Activated CD4-positive, CD25-positive, alpha-beta regulatory T cell (primary cell): ENCODE data around the gene HSPA12B.
A peak's percentile ranks its signal among the peaks of the same experiment; 100 is the strongest.

Experiments
- DNase-seq, 4 experiments: peaks; one replicate each; lab custom pipeline; 2025; lab: John Stamatoyannopoulos, UW

The HSPA12B gene

DNA sequence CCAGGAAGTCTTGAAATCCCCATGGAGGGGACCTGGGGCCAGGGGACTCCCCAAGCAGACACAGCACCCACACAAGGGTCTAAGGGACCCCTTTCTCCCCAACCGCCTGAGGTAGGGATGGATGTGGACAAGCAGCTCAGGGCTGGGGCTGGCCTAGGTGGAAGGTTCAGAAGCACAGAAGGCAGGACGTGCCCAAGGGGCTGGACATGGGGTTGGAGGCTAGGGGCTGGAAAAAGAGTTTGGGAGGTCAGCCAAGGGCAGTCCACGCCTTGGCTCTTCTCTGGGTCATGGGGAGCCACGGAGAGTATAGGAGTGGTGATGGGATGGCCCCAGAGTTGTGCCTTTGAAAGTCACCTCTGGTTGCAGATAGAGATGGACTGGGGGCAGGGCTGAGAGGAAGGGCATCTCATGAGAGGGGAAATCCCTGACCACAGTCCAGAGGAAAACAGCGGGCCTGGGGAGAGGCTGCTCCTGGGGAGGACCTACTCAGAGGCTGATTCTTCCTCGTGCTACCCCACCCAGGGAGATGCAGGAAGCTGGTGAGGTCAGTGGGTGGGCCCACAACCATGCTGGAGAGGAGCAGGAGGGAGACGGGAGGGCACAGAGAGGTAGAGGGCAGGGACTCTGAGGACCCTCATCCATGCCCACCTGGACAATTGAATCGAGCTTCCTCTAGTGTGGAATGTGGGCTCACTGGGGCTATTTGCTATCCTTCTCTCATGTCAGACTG lies 2.5 kb upstream of the HSPA12B start:
- DNase-seq = no peak

DNA sequence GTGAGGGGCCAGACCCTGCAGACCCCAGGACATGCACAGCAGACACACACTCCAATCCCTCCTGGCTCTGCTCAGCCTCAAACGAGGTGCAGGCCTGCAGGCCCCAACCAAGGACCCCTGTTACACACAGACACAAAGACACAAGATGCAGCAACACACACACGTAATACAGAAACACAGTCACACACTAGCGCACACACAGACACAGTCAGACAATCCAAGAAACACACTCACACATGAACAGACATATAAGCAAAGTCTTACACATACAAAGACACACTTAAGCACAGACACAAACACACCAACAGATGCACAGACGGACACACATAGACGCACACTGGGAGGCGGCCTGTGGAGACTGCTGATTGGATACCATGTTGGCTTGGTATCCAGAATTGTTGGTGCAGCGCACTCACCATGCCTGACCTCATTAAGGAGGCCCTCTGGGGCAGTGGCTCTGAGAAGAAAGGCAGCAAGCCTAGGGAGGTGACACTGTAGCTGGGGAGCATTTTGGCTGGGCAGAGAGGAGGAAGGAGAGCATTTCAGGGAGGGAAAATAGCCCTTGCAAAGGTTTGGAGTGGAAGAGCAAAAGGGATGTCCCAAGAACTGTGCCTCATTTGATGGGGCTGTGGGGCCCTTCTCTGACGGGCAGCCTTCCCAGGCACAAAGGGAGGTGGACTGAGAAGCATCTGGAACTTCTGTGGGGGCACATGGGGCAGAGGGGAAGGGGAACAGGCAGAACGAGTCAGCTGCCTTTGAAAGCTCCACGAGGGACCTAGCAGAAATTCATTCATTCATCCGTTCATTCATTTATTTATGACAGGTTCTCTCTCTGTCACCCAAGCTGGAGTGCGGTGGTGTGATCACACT lies 1.4 kb upstream of the HSPA12B start:
- DNase-seq = no peak

DNA sequence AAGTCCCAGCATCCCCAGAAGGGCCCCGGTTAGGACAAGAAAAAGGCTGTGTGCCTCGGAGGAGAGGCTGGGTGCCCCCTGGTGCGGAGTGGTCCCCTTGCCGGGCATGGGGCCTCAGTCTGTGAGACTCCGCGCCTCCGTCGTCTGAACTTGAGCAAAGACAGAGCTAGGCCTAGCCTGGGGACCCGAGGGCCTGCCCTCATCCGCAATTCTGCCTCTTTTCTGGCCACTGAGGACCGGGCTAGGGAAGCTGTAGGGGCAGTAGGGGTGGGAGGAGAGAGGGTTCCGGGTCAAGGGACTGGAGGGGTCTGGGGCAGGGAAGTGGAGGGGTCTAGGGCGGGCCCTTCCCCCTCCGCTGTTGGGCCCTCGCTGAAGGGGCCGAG lies 550 bp upstream of the HSPA12B start:
- DNase-seq = no peak

DNA sequence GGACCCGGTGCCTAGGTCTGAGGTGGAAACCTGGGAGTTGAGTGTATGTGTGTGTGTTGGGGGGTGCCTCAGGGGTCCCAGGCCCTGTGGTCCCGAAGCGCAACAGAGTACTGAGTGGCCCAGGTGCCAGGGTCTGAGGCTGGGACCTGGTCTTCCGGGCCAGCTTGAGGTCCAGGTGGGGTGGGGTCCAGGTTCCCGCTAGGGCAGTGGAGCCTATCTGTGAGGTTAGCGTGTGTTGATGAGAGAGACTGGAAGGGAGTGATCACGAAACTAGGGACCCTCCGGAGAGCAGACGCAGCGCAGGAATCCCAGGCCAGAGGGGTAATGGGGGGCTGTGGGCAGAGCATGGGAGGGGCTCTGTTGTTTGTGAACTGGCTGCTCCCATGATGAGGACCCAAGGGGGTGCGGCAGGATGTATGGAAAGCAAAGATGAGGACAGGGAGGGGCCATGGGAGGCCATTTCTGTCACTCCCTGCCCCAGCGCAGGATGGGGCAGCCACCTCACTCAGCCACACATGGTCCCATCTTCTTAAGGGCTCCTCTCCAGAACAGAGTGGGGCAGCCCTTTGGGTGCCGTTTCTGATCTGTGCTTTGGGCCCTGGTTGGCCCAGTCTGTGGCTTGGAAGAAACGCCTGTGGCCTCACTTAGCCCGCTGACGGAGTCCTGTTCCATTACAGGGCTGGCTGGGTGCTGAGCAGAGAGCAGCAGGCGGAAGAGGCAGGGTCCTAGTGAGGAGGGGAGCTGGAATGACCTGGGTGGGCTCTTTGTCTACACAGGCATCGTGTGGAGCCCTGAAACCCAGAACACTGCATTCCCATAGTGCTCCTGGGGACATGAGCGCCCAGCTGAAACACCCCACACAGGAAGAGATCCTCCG lies 872 bp downstream of the HSPA12B start:
- DNase-seq = no peak

DNA sequence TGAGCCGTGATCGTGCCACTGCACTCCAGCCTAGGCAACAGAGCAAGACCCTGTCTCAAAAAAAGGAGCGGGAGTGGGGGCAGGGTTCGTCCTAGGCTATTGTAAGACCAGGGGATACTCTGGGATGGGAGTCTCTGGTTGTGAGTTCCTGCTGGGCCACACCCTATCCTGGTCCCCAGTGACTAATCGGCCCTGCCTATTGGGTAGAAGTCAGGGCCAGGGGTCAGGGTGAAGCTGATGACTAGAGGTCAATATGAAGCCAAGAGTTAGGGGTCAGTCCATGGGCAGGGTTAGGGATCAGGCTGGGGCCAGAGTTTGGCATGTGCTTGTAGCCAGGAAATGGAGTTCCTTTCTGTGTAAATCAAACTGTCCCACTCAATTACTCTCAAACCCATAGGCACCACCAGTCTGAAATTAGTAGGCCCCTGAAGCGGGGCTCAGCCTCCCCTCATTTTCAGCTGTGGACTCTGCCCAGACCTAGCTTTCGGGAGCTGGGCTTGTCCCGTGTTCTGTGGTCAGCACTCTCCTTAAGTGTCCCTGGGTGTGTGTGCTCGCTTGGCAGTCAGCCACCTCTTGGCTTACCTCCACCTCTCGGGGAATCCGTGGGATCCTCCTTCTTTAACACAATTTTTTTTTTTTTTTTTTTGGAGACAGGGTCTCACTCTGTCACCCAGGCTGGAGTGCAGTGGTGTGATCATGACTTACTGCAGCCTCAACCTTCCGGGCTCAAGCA lies 1.8 kb downstream of the HSPA12B start:
- no peak for DNase-seq

DNA sequence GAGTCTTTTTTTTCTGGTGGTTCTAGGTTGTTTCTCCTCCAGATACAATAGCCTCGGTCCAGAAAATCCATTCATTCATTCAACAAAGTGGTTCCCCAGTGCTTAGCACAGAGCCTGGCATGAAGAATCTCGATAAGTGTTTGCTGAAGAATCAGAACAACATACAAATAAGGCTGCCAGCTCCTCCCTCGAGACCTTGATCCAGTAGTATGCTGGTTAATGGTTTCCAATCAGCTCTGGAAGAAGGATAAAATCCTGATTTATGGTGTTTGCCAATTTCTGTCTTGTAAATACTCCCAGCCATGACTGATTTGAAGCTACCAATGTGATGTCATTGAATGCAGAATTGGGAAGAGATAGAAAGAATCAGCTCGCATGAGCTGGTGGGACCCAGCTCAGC lies 3.3 kb downstream of the HSPA12B start:
- DNase-seq = no peak

DNA sequence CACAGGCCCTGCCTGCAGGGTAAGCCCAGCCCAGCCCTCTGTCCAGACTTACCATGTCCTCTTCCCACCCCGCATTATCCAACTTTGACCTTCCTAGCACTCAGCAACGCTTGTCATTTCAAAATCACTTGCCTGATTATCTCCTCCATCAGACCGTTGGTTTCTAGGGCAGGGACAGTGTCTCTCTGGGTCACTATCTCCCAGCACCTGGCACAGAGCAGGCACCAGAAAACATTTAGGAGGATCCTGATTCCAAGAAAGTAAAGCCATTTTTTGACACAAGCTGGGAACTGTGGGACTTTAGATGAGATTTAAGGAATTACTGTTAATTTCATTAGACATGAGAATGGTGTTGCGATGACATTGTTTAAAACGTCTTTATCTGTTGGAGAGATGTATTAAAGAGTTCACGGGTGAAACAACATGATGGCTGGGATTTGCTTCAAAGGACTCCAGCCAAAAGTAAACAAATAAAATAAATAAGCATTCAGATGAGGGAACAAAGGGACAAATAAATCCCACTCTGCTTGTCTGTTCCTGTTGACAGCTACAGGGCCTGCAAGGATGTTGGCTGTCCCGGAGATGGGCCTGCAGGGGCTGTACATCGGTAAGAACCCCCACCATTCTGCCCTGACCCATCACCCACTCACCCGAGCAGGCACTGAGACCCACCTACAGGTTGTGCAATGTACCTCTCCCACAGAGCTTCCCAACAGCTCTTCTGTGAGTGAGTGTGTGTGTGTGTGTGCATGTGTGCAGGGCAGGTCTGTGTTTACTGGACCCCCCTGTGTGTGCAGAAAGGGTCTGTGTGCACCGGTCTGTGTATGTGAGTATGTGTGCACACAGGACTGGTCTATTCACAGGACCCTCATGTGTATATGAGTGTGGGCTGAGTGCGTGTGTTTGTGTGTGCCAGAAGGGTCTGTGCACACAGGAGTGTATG lies 5.9 kb downstream of the HSPA12B start:
- no peak for DNase-seq

DNA sequence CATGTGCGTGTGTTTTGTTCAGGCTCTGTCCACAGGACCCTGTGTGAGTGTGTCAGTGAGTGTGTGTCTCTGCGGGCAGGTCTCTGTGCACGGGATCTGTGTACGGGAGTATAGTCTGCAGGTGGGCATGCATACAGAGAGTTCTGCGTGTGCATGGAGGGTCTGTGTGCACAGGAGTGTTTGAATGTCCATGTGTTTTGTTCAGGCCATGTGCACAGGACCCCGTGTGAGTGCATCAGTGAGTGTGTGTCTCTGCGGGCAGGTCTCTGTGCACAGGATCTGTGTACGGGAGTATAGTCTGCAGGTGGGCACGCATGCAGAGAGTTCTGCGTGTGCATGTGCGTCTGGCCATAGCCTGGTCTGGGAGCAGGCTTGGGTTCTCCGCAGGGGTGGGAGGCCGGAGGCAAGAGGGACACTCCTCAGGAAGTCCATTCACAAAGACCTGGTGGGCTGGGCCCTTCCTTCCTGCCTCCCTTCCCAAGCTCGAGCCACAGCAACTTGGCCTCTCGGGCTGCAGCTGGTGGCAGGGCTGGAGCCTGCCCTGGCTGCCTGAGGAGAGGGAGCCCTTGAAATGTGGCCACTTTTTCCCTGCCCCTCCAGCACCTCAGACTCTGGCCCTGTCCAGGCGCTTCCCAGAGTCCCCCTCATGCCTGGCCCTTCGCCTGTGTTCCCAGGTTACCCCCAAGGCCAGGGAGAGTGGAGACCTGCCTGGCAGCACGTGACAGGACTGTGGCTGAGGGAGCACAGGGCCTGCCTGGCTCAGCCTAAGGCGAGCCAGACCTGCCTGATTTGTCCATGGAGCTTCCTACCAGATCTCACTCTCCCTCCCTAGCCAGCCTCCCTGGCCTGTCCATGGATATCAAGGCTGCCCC lies 6.8 kb downstream of the HSPA12B start:
- no peak for DNase-seq

DNA sequence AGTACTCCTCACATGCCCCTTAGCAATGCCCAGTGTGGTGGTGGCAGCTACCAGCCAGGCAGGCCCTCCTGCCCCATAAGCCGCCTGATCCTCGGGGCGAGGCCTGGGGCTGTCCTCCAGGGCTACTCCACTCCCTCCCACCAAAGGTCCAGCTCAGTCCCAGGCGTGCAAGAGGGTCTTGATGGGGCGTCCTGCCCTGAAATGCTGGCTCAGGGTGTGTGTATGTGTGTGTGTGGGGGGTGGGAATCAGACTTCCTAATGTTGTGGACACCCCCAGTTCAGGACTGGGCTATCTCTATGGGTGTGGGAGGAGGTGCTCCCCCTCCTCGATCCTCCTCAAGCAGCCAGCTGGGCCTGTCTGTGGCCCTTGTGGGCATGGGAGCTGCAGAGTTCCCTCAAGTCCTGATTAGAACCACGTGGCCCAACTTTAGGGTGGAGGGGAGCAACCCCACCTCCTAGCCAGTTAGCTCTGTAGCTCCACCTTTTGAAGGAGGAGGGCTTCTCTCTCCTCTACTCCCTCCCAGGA lies 7.5 kb downstream of the HSPA12B start:
- no peak for DNase-seq

DNA sequence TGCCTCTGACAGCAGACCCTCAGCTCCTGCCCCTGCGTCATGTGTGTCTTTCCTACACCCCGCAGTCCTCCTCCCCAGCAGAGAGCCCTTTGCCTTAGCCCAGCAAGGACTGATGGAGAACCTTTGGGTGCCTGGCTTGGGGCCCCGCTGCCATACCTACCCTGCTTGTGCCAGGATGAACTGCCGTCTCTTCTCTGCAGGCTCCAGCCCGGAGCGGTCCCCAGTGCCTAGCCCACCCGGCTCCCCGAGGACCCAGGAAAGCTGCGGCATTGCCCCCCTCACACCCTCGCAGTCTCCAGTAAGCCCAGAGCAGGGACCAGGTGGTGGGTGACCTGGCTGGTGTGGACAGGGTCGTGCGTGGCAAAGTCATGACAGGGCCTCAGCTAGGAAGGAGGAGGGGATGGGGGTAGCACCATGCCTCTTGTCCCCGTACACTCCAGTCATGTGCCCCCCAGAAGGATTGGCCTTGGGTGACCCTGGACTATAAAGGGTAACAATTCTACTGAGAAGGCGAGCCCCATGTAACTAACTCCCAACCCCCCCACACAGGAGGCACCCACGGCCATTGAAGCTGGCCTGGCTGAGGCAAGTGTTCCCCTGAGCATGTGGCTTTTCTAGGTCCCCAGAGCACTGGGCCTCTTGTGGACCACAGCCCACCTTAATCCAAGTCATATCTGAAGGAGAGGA lies 8.3 kb downstream of the HSPA12B start:
- no peak for DNase-seq

DNA sequence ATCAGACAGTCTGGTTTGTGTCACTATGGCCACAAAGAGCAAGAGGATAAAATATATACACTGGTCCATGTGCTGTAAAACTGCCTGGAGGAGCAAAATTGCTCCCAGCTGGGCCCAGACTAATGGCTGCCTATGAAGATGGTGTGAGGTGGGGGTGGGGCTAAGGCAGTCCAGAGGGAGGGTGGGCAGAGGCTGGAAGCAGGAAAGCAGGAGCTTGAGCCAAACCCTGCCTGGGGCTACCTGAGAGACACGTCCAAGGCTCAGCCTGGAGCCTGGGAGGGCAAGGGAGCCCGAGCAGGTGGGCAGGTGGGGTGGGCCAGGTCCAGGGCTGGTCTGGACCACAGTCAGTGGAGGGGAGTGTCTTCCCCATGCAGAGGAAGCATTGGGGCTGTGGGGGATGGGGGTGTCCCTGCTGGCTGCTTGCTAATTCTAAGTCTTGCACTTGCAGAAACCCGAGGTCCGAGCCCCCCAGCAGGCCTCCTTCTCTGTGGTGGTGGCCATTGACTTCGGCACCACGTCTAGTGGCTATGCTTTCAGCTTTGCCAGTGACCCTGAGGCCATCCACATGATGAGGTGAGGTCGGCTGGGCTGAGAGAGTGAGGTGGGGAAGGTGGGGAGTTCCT lies 9.5 kb downstream of the HSPA12B start:
- DNase-seq = no peak

DNA sequence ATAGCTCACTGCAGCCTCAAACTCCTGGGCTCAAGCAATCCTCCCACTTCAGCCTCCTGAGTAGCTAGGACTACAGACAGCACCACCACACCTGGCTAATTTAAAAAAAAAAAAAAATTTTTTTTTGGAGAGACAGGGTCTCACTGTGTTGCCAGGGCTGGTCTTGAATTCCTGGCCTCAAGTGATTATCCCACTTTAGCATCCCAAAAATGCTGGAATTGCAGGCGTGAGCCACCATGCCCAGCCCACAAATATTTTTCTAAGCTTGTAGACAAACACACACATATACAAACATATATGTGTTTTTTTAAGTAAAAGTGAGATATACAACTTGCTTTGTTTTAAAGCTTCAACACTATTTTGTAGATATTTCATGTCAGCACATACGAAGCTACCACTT lies 10.8 kb downstream of the HSPA12B start:
- no peak for DNase-seq

DNA sequence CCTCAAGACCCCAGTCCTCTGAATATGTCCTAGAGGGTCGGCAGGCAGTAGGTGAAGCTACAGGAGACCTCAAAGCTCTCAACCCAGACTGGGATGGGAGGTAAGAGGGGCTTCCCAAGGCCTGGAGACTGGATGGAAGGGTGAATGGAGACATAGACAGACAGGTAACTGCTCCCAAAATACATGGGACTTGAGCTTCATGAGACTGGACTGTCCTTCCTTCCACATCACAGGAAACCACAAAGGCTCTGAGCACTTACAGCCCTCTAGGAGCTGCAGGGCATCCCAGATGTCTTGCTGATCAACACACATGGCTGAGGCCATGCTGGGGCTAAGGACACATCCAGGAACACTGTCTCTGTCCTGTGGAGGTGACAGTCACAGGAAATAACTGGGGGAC lies 11.6 kb downstream of the HSPA12B start:
- DNase-seq = no peak

DNA sequence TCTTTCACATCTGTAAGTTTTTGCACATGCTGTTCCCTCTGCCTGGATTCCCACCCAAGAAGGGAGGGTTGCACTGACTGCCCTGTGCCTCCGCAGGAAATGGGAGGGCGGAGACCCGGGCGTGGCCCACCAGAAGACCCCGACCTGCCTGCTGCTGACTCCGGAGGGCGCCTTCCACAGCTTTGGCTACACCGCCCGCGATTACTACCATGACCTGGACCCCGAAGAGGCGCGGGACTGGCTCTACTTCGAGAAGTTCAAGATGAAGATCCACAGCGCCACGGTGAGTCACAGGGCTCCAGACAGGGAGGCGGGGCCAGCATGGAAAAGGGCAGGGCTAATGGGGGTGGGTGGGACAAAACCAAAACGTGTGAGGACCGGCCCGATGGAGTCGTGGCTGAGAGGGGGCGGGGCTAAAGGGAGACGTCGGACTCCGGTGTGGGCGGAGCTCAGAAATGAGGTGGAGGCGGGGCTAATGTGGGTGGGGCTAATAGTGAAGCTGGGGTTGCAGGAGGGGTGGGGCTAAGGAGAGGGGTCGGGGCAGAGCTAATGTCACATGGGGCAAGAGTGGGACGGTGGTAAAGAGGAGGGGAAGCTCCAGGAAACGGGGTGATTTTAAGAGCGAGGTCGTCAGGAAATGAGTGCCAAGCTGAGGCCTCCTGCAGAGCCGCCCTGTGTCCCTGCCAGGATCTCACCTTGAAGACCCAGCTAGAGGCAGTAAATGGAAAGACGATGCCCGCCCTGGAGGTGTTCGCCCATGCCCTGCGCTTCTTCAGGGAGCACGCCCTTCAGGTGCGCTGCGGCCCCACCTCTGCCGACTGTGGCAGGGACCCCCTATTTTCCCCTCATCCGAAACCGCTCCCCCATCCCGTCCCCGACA lies 12.6 kb downstream of the HSPA12B start:
- peak; percentile 36 to 58 (median 43) for DNase-seq

DNA sequence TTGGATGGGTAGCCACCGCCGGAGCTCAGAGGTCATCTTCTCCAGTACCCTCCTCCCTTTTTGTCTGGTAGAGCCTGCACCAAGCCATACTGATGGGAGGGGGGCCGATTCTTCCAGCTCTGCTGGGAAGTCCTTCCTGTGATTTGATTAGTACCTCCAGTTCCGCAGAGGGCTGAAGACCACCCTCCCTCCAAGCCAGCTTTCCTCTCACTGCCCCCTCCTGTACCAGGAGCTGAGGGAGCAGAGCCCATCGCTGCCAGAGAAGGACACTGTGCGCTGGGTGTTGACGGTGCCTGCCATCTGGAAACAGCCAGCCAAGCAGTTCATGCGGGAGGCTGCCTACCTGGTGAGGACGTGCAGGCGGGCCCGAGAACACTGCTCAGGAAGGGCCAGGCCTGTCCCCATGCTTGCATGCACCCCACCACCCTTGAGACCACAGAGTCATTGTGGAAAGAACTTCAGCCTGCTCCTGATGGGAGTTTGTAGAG lies 13.2 kb downstream of the HSPA12B start:
- DNase-seq = no peak

DNA sequence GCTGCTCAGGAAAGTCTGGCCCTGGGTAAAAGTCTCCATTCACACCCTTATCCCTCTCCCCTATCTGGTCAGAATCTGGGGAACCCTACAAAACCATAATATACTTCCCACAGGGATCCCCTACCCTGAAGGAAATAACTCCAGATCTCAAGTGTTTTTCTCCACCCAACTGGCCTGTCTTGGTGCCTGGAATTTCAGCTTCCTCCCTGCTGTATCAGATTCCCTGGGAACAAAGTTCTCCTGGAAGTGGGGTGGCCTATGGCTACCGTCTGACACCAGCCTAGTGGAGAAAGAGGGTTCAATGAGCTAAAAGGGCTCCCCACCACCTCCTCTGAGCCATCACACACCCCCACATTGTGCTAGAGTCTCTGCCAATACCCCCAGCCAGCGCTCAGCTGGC lies 15.0 kb downstream of the HSPA12B start:
- no peak for DNase-seq

DNA sequence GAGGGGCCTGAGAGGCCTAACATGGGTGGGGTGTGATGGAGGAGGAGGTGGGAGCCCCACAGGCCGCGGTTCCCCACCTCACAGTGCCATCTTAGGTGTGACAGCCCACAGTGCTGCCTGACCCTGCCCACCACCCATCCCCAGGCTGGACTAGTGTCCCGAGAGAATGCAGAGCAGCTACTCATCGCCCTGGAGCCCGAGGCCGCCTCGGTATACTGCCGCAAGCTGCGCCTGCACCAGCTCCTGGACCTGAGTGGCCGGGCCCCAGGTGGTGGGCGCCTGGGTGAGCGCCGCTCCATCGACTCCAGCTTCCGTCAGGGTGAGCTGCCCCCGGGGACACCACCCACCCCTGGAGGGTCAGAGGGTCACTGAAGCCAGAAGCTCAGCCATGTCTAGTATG lies 15.6 kb downstream of the HSPA12B start:
- no peak for DNase-seq
